DMS153 (cell line): Measurements from ENCODE around the gene DDX56.
A peak's percentile ranks its signal among the peaks of the same experiment; 100 is the strongest.
"Not testable (repeated sequence)": the region's sequence is repeated elsewhere in the genome, so short reads cannot be mapped to it uniquely, and the experiment has no call there.

Experiments used
- DNase-seq: peaks from one replicate; lab custom pipeline; 2025; lab: John Stamatoyannopoulos, UW

Gene DDX56

GRCh38 chr7:44562622-44562962, 11.1 kb downstream of the DDX56 start:
- not testable (repeated sequence) for DNase-seq

DNA sequence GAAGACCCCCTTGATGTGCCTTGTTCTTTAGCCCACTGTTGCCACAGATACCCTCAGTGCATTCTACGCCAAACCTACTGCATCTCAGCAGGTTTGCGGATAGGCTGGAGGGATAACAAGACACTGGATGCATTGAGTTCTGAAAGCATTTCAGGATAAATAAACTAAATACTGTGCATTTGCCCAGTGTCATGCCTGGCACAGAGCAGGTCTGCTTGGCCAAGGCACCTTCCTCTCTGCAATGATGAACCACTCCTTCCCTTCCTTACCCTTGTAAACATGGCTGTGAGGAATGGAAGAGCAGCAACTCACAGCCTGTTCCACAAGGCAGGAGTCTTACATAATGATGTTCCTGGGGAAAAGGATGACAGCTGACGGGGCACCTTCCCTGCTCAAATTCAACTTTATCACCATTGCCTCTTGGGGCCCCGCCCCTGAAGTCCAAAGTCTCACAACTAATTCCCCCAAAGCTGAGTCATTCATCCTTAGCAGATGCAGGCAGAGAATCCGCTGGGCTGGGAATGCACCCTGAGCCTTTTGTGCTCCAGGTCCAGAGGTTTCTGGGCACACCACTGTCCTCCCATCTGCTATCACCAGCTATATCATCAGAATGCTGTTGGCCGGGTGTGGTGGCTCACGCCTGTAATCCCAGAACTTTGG, 11.6 kb downstream of the DDX56 start:
- no peak for DNase-seq

DNA sequence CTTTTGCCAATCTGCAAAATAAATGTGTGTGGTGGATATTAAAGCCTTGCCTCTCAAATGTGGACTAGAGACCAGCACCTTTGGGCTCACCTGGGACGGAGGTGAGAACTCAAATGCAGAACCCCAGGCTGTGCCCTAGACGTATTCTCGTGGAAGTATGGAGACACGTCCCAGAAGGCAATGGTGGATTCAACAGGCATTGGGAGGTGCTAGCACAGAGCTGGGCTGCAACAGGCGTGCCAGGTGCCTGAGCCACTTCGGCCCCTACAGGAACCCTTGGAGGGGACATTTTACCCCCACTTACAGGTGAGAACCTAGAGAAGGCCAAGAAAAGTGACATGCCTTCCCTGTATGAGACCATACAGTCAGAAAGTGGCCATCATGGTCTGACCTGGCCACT, 12.2 kb downstream of the DDX56 start:
- no peak for DNase-seq

GRCh38 chr7:44559485-44559884, 14.2 kb downstream of the DDX56 start:
- no peak for DNase-seq

- no peak for DNase-seq
These were observed 16.2 kb downstream of the DDX56 start for GRCh38 chr7:44557485-44557884.

- no peak for DNase-seq
These were observed 18.4 kb downstream of the DDX56 start for GRCh38 chr7:44555350-44555749.

GRCh38 chr7:44552473-44553005, 21.2 kb downstream of the DDX56 start:
- DNase-seq, result not testable (repeated sequence)

DNA sequence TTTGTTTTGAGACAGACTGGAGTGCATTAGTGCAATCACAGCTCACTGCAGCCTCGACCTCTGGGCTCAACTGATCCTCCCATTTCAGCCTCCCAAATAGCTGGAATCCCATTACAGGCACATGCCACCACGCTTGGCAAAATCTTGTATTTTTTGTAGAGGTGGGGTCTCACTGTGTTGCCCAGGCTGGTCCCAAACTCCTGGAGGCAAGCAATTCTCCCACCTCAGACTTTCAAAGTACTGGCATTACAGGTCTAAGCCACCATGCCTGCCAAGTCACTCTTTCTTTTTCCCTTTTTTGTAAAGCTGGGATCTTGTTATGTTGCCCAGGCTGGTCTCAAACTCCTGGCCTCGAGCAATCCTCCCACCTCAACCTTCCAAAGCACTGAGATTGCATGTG, 24.3 kb downstream of the DDX56 start:
- DNase-seq, result no peak

GRCh38 chr7:44548893-44549292, 24.8 kb downstream of the DDX56 start:
- DNase-seq, result no peak

DNA sequence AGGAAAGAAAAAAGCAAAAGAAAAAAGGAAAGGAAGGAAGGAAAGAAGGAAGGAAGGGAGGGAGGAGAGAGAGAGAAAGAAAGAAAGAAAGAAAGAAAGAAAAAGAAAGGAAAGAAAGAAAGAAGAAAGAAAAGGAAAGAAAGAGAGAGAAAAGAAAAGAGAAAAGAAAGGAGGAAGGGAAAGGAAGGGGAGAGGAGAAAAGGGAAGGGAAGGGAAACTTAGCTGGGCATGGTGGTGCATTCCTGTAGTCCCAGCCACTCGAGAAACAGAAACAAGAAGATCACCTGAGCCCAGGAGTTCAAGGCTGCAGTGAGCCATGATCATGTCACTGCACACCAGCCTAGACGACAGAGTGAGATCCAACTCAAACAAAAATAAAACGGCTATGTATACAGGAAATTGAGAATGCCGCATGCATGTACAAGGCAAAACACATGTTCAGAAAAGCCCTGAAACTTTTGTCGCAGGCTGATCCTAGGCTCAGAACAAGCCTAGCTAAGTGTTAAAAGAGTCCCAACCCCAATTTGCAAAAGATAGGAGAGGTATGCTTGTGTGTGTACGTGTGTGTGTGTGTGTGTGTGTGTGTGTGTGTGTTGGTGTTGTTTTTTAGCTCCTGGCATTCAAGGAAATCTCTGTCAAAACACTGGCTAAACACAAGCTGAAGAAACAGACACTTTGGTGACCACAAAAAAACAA, 26.0 kb downstream of the DDX56 start:
- peak; percentile 18 for DNase-seq

DNA sequence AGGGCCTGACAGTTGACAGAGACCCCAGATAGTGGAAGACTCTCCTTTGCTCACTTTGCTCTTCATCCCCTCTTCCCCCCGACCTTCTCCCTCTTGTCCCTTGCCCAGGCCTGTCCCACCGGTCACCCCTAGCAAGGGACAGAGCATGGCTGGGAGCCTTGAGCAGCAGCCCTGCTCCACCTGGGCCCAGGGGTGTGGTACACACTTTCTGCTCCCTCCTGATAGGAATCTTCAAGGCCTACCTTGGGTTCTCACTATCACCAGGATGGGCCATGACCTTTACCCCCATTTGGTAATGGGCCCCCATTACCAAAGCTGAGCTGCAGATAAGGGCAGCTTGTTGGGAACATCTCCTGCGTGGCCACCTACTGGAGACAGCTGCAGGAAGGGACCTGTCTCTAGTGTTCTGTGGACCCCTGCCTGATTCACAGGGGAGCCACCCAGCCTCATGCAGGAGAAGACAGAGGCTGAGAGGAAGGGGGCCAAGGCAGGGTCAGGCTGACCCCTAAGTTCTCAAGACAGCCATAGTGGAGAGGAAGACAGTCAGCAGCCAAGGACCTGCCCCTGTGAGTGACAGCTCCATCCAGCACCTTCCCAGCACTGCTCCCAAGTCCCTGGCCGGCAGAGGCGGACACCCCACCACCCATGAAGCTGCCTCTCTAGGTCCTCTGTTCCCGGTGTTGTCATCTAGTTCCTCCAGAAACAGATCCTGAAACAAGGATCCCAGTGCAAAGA, 31.7 kb downstream of the DDX56 start:
- DNase-seq, result no peak

DNA sequence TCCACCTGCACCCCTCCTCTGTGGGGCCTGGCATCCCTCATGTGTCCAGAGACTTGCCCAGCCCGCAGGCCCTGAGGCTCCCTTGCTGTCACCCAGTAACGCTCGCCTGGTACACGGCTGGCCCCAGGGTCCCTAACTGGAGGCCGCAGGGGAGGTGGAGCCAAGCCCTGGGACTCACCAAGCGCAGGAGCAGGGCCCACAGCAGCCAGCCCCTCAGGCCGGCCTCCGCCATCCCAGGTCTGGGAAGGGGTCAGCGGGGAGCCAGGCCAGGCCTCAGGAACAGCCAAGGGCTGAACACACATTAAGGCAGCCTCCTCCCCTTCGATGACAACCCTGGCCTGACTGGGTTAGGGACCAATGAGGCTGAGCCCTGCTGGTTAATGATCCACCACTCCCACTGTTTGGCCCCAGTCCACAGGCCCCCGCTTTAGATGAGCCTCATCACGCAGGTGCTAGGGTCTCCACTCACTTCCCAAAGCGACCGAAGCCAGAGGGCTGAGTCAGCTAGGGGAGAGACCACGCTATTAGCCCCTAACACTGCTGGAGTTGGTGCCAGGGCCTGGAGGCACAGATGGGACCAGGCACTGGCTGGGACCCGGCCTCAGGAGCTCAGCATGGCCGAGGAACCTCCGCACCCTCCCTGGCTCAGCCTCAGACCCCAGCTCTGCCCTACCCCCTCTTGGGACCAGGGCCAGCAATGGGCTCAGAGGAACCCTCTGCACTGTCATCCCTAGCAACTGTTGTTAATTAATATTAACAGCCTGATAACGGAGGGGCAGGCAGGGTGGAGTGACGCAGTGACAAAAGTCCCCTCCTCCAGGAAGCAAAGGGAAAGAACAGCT, 32.5 kb downstream of the DDX56 start, which contains the start of gene NPC1L1:
Gene NPC1L1 (minus strand): TSS at position 303 of the 842 bp plus-strand sequence. CDS start 71 bp downstream, at position 232.
- DNase-seq, result no peak

DNA sequence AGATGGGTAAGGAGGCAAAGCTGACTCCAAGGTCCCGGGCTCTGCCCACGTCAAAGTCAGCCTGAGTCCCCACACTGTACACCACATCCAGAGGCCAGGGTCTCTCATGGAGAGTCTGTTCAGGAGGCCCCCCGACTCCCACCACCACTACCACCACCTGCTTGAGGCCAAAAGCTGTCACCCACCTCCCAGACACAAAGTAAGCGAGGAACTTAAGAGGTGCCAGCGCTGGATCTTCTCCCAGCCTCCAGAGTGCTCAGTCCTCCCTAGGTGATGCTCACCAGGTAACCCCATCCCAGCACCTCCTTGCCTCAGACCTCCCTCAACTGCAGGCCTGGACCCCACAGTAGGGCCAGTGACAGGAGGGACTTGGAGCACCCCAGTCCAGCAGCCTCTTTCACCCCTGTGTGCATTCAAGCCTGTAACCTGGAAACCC, 33.1 kb downstream of the DDX56 start:
- no peak for DNase-seq

DNA sequence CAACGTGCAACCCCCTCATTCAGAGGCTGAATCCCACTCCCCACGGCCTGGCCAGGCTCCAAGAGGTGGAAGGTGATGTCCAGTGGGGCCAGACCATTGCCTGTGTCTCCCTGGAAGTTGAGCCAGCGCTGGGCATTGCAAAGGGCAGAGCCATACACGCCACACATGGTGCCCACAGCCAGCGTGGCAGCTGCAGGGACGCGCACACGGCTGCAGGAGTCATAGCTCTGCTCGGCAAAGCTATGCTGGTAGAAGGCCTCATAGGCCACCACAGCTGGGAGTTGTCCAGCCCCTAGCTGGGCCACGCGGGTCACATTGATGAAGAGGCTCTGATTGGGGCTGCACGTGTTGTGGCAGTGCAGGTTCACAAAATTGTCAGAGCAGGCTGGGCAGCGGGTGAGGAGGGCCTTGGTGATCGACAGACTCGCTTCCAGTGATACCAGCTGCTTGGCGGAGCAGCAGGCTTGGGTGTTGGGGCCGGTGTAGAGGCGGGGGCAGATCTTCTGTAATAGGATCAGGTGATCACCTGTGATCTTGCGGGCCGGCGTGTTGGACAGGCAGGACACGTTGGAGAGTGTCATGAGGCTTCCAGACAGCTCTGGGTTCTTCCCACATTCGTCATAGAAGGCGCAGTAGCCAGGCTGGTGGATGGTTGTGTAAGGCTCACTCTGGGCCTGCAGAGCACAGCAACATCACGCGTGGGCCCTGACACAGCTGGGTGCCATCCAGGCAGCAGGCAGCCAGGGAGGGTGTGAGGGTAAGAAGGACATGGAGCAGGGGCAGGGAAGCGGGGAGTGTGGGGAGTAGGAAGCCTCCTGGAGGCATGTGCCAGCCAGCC, 33.8 kb downstream of the DDX56 start:
- no peak for DNase-seq

- no peak for DNase-seq
These were observed 34.7 kb downstream of the DDX56 start for GRCh38 chr7:44538798-44539668.

GRCh38 chr7:44538093-44538797, 35.5 kb downstream of the DDX56 start:
- DNase-seq, result no peak

GRCh38 chr7:44537442-44537841, 36.3 kb downstream of the DDX56 start:
- DNase-seq, result no peak

GRCh38 chr7:44536090-44536489, 37.6 kb downstream of the DDX56 start:
- no peak for DNase-seq

GRCh38 chr7:44535348-44536064, 38.2 kb downstream of the DDX56 start:
- DNase-seq, result no peak
